ENCODE results near the gene LYL1.

LYL1 gene

GRCh38 chr19:13064092-13064489 is 38.6 kb downstream of the LYL1 start:
- peaks cover 10% of the 10 kb centered on the region for H3K4me1 ChIP-seq
- TF ChIP-seq, protein P1, sequence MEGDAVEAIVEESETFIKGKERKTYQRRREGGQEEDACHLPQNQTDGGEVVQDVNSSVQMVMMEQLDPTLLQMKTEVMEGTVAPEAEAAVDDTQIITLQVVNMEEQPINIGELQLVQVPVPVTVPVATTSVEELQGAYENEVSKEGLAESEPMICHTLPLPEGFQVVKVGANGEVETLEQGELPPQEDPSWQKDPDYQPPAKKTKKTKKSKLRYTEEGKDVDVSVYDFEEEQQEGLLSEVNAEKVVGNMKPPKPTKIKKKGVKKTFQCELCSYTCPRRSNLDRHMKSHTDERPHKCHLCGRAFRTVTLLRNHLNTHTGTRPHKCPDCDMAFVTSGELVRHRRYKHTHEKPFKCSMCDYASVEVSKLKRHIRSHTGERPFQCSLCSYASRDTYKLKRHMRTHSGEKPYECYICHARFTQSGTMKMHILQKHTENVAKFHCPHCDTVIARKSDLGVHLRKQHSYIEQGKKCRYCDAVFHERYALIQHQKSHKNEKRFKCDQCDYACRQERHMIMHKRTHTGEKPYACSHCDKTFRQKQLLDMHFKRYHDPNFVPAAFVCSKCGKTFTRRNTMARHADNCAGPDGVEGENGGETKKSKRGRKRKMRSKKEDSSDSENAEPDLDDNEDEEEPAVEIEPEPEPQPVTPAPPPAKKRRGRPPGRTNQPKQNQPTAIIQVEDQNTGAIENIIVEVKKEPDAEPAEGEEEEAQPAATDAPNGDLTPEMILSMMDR (IDR thresholded peaks at IDR 0.05; ENCODE audit: low read depth, low read length) = no peak
- H3K9me3 ChIP-seq = no peaks in the 10 kb centered on the region
- H3K4me3 ChIP-seq (ENCODE audit: low read depth, low read length) = no peak overlapping the region
- H3K27me3 ChIP-seq = no peaks in the 10 kb centered on the region
- no peaks in the 10 kb centered on the region for H3K36me3 ChIP-seq
- DNase-seq = no peak

- Histone ChIP-seq H3K4me3 (ENCODE audit: low read depth, low read length) (no peak overlapping the region), H3K36me3 (no peaks in the 10 kb centered on the region), H3K9me3 (no peaks in the 10 kb centered on the region), H3K4me1 (peaks cover 13% of the 10 kb centered on the region), H3K27me3 (no peaks in the 10 kb centered on the region)
- no peak for DNase-seq
- TF ChIP-seq, protein P1 (IDR thresholded peaks at IDR 0.05; ENCODE audit: low read depth, low read length) = no peak
These were observed 39.1 kb downstream of the LYL1 start for GRCh38 chr19:13063461-13064091.

DNA sequence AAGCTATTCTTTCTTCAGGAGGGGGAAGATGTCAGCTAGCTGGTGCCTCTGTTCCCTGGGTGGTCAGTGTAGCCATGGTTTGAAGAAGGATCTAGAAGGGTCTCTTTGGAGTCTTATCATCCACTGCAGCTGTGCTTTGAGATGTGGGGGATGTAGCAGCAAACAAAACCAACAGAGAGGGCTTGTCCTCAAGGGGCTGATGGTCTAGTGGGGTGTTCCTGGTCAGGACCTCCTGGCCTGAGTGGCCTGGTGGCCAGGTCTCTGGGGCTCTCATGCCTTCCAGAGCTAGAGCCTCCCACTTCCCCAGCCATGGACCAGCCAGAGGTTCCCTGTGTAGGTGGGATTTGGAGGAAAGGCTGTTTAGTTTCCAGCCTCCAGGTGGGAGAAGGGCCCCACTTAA is 40.3 kb downstream of the LYL1 start:
- DNase-seq = no peak
- H3K27me3 ChIP-seq = no peaks in the 10 kb centered on the region
- no peaks in the 10 kb centered on the region for H3K36me3 ChIP-seq
- peaks cover 20% of the 10 kb centered on the region for H3K4me1 ChIP-seq
- H3K9me3 ChIP-seq = no peaks in the 10 kb centered on the region
- TF ChIP-seq, protein P1 (IDR thresholded peaks at IDR 0.05; ENCODE audit: low read depth, low read length) = no peak
- H3K4me3 ChIP-seq (ENCODE audit: low read depth, low read length) = no peak overlapping the region

GRCh38 chr19:13060964-13061927 is 41.4 kb downstream of the LYL1 start:
- Histone ChIP-seq H3K4me1 (peaks cover 27% of the 10 kb centered on the region), H3K9me3 (no peaks in the 10 kb centered on the region), H3K36me3 (no peaks in the 10 kb centered on the region), H3K4me3 (ENCODE audit: low read depth, low read length) (peak overlapping the region; percentile 53), H3K27me3 (no peaks in the 10 kb centered on the region)
- TF ChIP-seq, protein P1 (IDR thresholded peaks at IDR 0.05; ENCODE audit: low read depth, low read length) = peak; percentile 88
- peak; percentile 89 for DNase-seq

DNA sequence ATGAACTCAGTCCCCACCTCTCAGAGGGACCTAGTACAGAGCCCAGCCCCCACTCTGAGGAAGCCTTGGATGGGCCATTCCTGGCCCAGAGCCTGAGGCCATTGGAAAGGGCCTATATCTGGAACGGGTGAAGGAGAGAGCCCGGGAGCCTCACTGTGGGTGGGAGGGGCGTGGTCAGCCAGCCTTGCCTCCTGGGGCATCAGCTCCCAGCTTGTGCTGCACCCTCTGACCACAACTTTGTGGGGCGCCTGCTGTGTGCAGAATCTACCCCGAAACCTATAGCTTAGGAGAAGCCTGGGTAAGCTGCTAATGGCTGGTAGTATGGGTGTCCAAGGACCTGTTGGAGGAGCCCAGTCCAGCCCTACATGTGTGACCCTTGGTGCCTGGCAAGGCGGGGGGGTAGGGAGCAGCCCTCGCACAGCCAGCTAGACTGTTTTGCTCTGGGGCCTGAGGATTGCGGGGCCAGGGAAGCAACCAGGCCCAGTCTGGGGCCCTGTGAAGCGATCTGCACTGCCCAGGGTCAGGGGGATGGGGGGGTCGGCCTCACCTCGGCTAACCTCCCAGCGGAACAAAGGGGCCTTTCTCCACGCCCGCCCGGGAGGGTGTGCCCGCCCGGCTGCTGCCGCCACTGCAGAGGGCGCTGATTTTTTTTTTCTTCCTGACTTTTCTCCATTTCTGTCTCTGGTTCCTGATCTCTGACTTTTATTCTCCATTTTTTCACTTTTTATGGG is 42.3 kb downstream of the LYL1 start:
- H3K27me3 ChIP-seq = no peaks in the 10 kb centered on the region
- H3K4me3 ChIP-seq (ENCODE audit: low read depth, low read length) = peak overlapping the region; percentile 53
- TF ChIP-seq, protein P1 (IDR thresholded peaks at IDR 0.05; ENCODE audit: low read depth, low read length) = no peak; the same call in 1 of the 2 replicates
- H3K9me3 ChIP-seq = no peaks in the 10 kb centered on the region
- no peaks in the 10 kb centered on the region for H3K36me3 ChIP-seq
- DNase-seq = no peak
- peaks cover 36% of the 10 kb centered on the region for H3K4me1 ChIP-seq

Data from BE2C (cell line).